Transverse colon (tissue), 4 donors: ENCODE data around the gene NADK2. TPM values are rescaled to one million over a fixed set of nuclear protein-coding genes. Genes with fewer than 3 reads are reported as not detected.
A peak's percentile ranks its signal among the peaks of the same experiment; 100 is the strongest.

Experiments used
- DNase-seq: peaks from one replicate; pipeline ENCODE4 v3.0.0-alpha.2; 2019
- H3K27ac ChIP-seq, 4 donors: fragments of 200-600 bp; sonication (generic); 2 replicates each; pipeline ENCODE4 v1.5.1; 2016 to 2018; ENCODE audit warnings: inconsistent platforms in 4 of 4
- H3K27me3 ChIP-seq: fragments of 200-600 bp; sonication (generic); 2 replicates; pipeline ENCODE4 v1.5.1; 2017; ENCODE audit warnings: inconsistent platforms
- H3K36me3 ChIP-seq, 4 donors: fragments of 200-600 bp; sonication (generic); 2 replicates each; pipeline ENCODE4 v1.5.1; 2017 to 2019; ENCODE audit warnings: inconsistent platforms in 4 of 4
- H3K4me1 ChIP-seq, 4 donors: fragments of 200-600 bp; sonication (generic); 2 replicates each; pipeline ENCODE4 v1.5.1; 2017 to 2020; ENCODE audit warnings: inconsistent platforms in 4 of 4
- H3K4me3 ChIP-seq, 4 donors: fragments of 200-600 bp; sonication (generic); 1 replicate in 1 of 4; 2 replicates in 3 of 4; pipeline versions ENCODE4 v1.5.1 to v1.6.1; 2017 to 2019; ENCODE audit warnings: inconsistent platforms in 4 of 4
- H3K9me3 ChIP-seq, 2 donors: fragments of 200-600 bp; sonication (generic); 2 replicates each; pipeline ENCODE4 v1.5.1; 2017 to 2019; ENCODE audit warnings: inconsistent platforms in 2 of 2
- CTCF ChIP-seq, 5 experiments: fragments of 200-600 bp in 3 of 5; fragments of 450-650 bp in 2 of 5; sonication (generic) in 3 of 5; IDR thresholded peaks; 1 replicate in 2 of 5; 2 replicates in 3 of 5; pipeline ENCODE4 v1.5.1; 2016 to 2017; ENCODE audit warnings: antibody characterized with exemption in 5 of 5, inconsistent platforms in 3 of 5, mild to moderate bottlenecking in 2 of 5, moderate library complexity in 1 of 5
- EP300 ChIP-seq: sonication (generic); formaldehyde crosslinking; IDR thresholded peaks from one replicate; pipeline ENCODE4 v1.6.1; 2017; ENCODE audit warnings: antibody characterized with exemption, low read depth
- POLR2A ChIP-seq: fragments of 450-650 bp; IDR thresholded peaks from one replicate; pipeline ENCODE4 v1.6.1; 2016; ENCODE audit warnings: antibody characterized with exemption, mild to moderate bottlenecking, moderate library complexity
- POLR2AphosphoS5 ChIP-seq, 3 donors: sonication (generic); formaldehyde crosslinking; IDR thresholded peaks; one replicate each; pipeline ENCODE4 v1.6.1; 2016; ENCODE audit warnings: antibody characterized with exemption in 3 of 3
- WGBS, 2 donors: methylation state at CpG; one replicate each; pipeline ENCODE4 v1.1.5; 2018; ENCODE audit warnings: low coverage in 1 of 2; 5-methylcytosine and 5-hydroxymethylcytosine counted together
- in situ Hi-C, 4 donors: fragments of 200-750 bp; cut with MboI; loops; one replicate each; pipeline versions ENCODE4 v1.15.0 to v1.15.1; 2017; ENCODE audit warnings: low sequenced_read_pairs in 3 of 4, low pct_ligation_motif_present in 1 of 4, low pct_unique_long_range_greater_than_20kb in 1 of 4
- intact Hi-C: fragments of 100-400 bp; cut with DNase I; formaldehyde crosslinking; loops from one replicate; pipeline ENCODE4 v1.15.1; 2023; ENCODE audit warnings: low total_unique reads
- total RNA-seq, 4 donors: library from RNA; depleted of rRNA; stranded (reverse); fragments of >200 nt; gene quantifications; one replicate each; pipeline ENCODE4 v1.1.0, GENCODE V29; 2016

The NADK2 gene
- total RNA-seq, 4 donors from 2014 or later, result 14.6 to 31.4 (median 22.4) TPM

GRCh38 chr5:36239370-36240293 is 2.1 kb downstream of the NADK2 start:
- H3K4me3 ChIP-seq, result peak overlapping the region in 1 of 4 donors; percentile 98
- no peaks in the 10 kb centered on the region for H3K9me3 ChIP-seq
- H3K4me1 ChIP-seq, result peaks cover 21 to 49% (median 36%) of the 10 kb centered on the region in 4 donors
- H3K36me3 ChIP-seq, result no peaks in the 10 kb centered on the region
- intact Hi-C loops, result loop anchor here (2.0 kb wide), 1 partner anchor 65 kb away; no protein-coding TSS in a partner anchor
- no peaks in the 10 kb centered on the region for H3K27me3 ChIP-seq
- H3K27ac ChIP-seq, result peak overlapping the region; percentile 98 to 99 (median 99)
- in situ Hi-C loops, result loop anchor here in 1 of 4 donors (10.0 kb wide), 1 partner anchor 85 kb away; the partner anchor contains the start of genes LMBRD2 and SKP2
- WGBS, 2 donors, result 32 to 36% methylated on average over 4 of the region's 4 CpGs
- DNase-seq, result no peak
- TF ChIP-seq POLR2A (no peak), EP300 (no peak), POLR2AphosphoS5 (IDR thresholded peaks at IDR 0.05) (no peak), CTCF (IDR thresholded peaks at IDR 0.05) (no peak)

GRCh38 chr5:36238502-36239295 is 3.0 kb downstream of the NADK2 start:
- TF ChIP-seq CTCF (IDR thresholded peaks at IDR 0.05) (no peak), EP300 (no peak), POLR2A (no peak), POLR2AphosphoS5 (IDR thresholded peaks at IDR 0.05) (no peak)
- in situ Hi-C loops (no loop called here), intact Hi-C loops (no loop called here)
- H3K27me3 ChIP-seq, result no peaks in the 10 kb centered on the region
- WGBS, 2 donors, result 64 to 78% methylated on average over 2 of the region's 2 CpGs
- H3K36me3 ChIP-seq, result no peaks in the 10 kb centered on the region
- no peak overlapping the region for H3K4me3 ChIP-seq
- H3K4me1 ChIP-seq, result peaks cover 21 to 49% (median 36%) of the 10 kb centered on the region in 4 donors
- DNase-seq, result no peak
- no peaks in the 10 kb centered on the region for H3K9me3 ChIP-seq
- H3K27ac ChIP-seq, result peak overlapping the region; percentile 98 to 99 (median 99)

- H3K27me3 ChIP-seq, result no peaks in the 10 kb centered on the region
- no peak for DNase-seq
- H3K27ac ChIP-seq, result peak overlapping the region; percentile 19 to 99 (median 66)
- H3K9me3 ChIP-seq, result no peaks in the 10 kb centered on the region
- no peak for TF ChIP-seq POLR2AphosphoS5 (IDR thresholded peaks at IDR 0.05)
- no peak for TF ChIP-seq POLR2A
- TF ChIP-seq CTCF (IDR thresholded peaks at IDR 0.05), result no peak
- TF ChIP-seq EP300, result no peak
- WGBS, 2 donors, result 66% methylated on average over 2 of the region's 2 CpGs; no CpG with 5 or more reads in 1 of the 2 donors
- peaks cover 21 to 47% (median 36%) of the 10 kb centered on the region in 4 donors for H3K4me1 ChIP-seq
- intact Hi-C loops, result no loop called here
- no peaks in the 10 kb centered on the region for H3K36me3 ChIP-seq
- in situ Hi-C loops, result no loop called here
- H3K4me3 ChIP-seq, result no peak overlapping the region
These were observed 4.0 kb downstream of the NADK2 start for GRCh38 chr5:36237751-36238150.

- Histone ChIP-seq H3K27me3 (no peaks in the 10 kb centered on the region), H3K36me3 (no peaks in the 10 kb centered on the region), H3K9me3 (no peaks in the 10 kb centered on the region), H3K4me1 (peaks cover 21 to 42% (median 33%) of the 10 kb centered on the region in 4 donors), H3K27ac (no peak overlapping the region), H3K4me3 (no peak overlapping the region)
- intact Hi-C loops (no loop called here), in situ Hi-C loops (no loop called here)
- DNase-seq, result no peak
- TF ChIP-seq POLR2A (no peak), CTCF (IDR thresholded peaks at IDR 0.05) (no peak), POLR2AphosphoS5 (IDR thresholded peaks at IDR 0.05) (no peak), EP300 (no peak)
These were observed 4.9 kb downstream of the NADK2 start for GRCh38 chr5:36236801-36237200.
